ENCODE data around the gene PAN2. TPM values are rescaled to one million over a fixed set of nuclear protein-coding genes. Genes with fewer than 3 reads are reported as not detected.
"Not testable (repeated sequence)": the region's sequence is repeated elsewhere in the genome, so short reads cannot be mapped to it uniquely, and the experiment has no call there.

PAN2 gene
- total and polyA plus RNA-seq, 8 donors = 4.9 to 146 (median 45.3) TPM

- intact Hi-C loops (cut with DNase I; ENCODE audit: low total_unique reads) = no loop called here
- 26 to 32% (median 30%) methylated on average over 9 of the region's 9 CpGs for WGBS, 5 donors
Observed at GRCh38 chr12:56338308-56339157, 4.7 kb upstream of the PAN2 start, which contains the start of gene IL23A. TSS of gene IL23A (plus strand) at chr12:56338884. CDS start at chr12:56339045, 161 bp downstream.

GRCh38 chr12:56337753-56338251, 4.0 kb upstream of the PAN2 start:
- DNase-seq = no peak
- no peaks in the 10 kb centered on the region for H3K9me3 ChIP-seq
- peaks cover 5 to 21% (median 18%) of the 10 kb centered on the region in 4 donors for H3K36me3 ChIP-seq
- intact Hi-C loops (cut with DNase I; ENCODE audit: low total_unique reads) = no loop called here
- peaks cover 6 to 25% (median 11%) of the 10 kb centered on the region in 4 donors for H3K4me1 ChIP-seq
- TF ChIP-seq EP300 (IDR thresholded peaks at IDR 0.05) (no peak), POLR2A (IDR thresholded peaks at IDR 0.05) (no peak), POLR2AphosphoS5 (IDR thresholded peaks at IDR 0.05) (no peak)
- TF ChIP-seq, protein P1, sequence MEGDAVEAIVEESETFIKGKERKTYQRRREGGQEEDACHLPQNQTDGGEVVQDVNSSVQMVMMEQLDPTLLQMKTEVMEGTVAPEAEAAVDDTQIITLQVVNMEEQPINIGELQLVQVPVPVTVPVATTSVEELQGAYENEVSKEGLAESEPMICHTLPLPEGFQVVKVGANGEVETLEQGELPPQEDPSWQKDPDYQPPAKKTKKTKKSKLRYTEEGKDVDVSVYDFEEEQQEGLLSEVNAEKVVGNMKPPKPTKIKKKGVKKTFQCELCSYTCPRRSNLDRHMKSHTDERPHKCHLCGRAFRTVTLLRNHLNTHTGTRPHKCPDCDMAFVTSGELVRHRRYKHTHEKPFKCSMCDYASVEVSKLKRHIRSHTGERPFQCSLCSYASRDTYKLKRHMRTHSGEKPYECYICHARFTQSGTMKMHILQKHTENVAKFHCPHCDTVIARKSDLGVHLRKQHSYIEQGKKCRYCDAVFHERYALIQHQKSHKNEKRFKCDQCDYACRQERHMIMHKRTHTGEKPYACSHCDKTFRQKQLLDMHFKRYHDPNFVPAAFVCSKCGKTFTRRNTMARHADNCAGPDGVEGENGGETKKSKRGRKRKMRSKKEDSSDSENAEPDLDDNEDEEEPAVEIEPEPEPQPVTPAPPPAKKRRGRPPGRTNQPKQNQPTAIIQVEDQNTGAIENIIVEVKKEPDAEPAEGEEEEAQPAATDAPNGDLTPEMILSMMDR (IDR thresholded peaks at IDR 0.05) = no peak
- H3K27me3 ChIP-seq = no peaks in the 10 kb centered on the region
- peak overlapping the region in 1 of 5 donors; percentile 53 for H3K27ac ChIP-seq
- no peak overlapping the region for H3K4me3 ChIP-seq
- WGBS, 5 donors = 80 to 90% (median 82%) methylated on average over 7 to 8 of the region's 8 CpGs

More at GRCh38 chr12:56338308-56339157, 4.7 kb upstream of the PAN2 start, which contains the start of gene IL23A:
- no peak for TF ChIP-seq POLR2AphosphoS5 (IDR thresholded peaks at IDR 0.05)
- TF ChIP-seq, protein P1 (IDR thresholded peaks at IDR 0.05) = no peak
- no peak for TF ChIP-seq POLR2A (IDR thresholded peaks at IDR 0.05)
- no peak for TF ChIP-seq EP300 (IDR thresholded peaks at IDR 0.05)
- H3K27ac ChIP-seq = peak within 1 kb of the TSS in 3 of 5 donors; percentile 33 to 53 (median 49)
- H3K36me3 ChIP-seq = peaks cover 11 to 28% (median 25%) of the 10 kb centered on the region in 4 donors
- H3K9me3 ChIP-seq = no peaks in the 10 kb centered on the region
- H3K4me1 ChIP-seq = peaks cover 0 to 19% (median 5%) of the 10 kb centered on the region in 4 donors
- no peak within 1 kb of the TSS for H3K4me3 ChIP-seq
- DNase-seq = peak in 1 of 2 donors; percentile 72
- no peaks in the 10 kb centered on the region for H3K27me3 ChIP-seq

DNA sequence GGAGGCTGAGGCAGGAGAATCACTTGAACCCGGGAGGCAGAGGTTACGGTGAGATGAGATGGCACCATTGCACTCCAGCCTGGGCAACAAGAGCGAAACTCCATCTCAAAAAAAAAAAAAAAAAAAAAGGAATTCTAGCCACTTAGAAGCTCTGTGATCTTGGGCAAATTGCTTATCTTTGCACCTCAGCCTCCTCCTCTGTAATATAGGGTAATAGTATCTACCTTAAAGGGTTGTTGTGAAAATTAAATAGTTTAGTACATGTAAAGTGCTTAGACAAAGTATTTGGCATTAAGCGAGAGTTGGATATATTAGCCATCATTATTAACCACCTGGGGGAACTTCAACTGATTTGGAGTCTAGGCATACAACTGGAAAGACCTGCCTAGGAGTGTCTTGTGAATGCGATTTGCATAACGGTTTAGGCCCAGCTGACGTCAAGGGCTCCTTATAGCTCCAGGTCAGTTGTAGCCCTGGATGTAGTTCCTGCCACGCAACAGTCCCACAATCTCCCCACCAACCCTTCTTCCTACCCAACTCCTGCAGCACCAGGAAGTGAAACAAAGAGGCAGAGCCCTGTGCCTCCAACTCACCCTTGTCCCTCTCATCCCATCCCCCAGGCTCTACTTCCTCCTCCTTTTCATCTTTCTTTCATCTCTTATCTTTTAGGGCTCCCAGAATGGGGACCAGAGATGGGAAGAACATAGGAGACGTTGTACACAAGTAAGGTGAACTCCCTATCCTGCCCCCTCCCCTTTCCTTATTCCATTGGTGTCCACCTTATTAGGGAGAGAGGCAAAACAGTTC, 2.8 kb upstream of the PAN2 start:
- TF ChIP-seq EP300 (IDR thresholded peaks at IDR 0.05) (no peak), POLR2AphosphoS5 (IDR thresholded peaks at IDR 0.05) (no peak), POLR2A (IDR thresholded peaks at IDR 0.05) (no peak)
- TF ChIP-seq, protein P1 (IDR thresholded peaks at IDR 0.05) = no peak
- Histone ChIP-seq H3K27me3 (no peaks in the 10 kb centered on the region), H3K9me3 (no peaks in the 10 kb centered on the region), H3K27ac (no peak overlapping the region), H3K4me1 (peaks cover 11 to 34% (median 16%) of the 10 kb centered on the region in 4 donors), H3K4me3 (no peak overlapping the region), H3K36me3 (peaks cover 0 to 8% (median 6%) of the 10 kb centered on the region in 4 donors)
- intact Hi-C loops (cut with DNase I; ENCODE audit: low total_unique reads) = no loop called here
- WGBS, 5 donors = 75 to 85% (median 81%) methylated on average over 9 of the region's 9 CpGs
- DNase-seq = peak in 1 of 2 donors; percentile 35

DNA sequence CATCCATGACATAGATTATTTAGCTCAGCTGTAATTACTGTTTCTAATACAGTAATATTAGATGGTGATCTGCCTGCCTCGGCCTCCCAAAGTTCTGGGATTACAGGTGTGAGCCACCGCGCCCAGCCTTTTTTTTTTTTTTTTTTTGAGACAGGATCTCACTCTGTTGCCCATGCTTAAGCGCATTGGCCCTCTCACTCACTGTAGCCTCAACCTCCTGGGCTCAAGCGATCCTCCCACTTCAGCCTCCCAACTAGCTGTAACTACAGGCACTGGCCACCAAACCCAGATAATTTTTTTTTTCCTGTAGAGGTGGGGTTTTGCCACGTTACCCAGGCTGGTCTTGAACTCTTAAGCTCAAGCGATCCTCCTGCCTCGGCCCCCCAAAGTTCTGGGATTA, 1.7 kb upstream of the PAN2 start:
- intact Hi-C loops (cut with DNase I; ENCODE audit: low total_unique reads); H3K9me3 ChIP-seq; H3K4me3 ChIP-seq; H3K27ac ChIP-seq; H3K27me3 ChIP-seq; H3K36me3 ChIP-seq; DNase-seq: not testable (repeated sequence)
- peaks cover 11 to 34% (median 16%) of the 10 kb centered on the region in 4 donors for H3K4me1 ChIP-seq
- 95 to 98% (median 97%) methylated on average over 8 of the region's 8 CpGs for WGBS, 5 donors
